ENCODE results near the gene GPR61. TPM values are rescaled to one million over a fixed set of nuclear protein-coding genes. Genes with fewer than 3 reads are reported as not detected.

The GPR61 gene, protein sequence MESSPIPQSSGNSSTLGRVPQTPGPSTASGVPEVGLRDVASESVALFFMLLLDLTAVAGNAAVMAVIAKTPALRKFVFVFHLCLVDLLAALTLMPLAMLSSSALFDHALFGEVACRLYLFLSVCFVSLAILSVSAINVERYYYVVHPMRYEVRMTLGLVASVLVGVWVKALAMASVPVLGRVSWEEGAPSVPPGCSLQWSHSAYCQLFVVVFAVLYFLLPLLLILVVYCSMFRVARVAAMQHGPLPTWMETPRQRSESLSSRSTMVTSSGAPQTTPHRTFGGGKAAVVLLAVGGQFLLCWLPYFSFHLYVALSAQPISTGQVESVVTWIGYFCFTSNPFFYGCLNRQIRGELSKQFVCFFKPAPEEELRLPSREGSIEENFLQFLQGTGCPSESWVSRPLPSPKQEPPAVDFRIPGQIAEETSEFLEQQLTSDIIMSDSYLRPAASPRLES
- total RNA-seq (2013) = 0.67 TPM
- under 1 TPM in 1 of 3 donors, not detected in 2; 0.28 TPM for polyA plus RNA-seq
- polyA minus RNA-seq = 0.96 TPM in 1 of 2 replicates, not detected in the other
- 0 to 2.0 (median 0.17) reads per million in 11 experiments for total RNA-seq

DNA sequence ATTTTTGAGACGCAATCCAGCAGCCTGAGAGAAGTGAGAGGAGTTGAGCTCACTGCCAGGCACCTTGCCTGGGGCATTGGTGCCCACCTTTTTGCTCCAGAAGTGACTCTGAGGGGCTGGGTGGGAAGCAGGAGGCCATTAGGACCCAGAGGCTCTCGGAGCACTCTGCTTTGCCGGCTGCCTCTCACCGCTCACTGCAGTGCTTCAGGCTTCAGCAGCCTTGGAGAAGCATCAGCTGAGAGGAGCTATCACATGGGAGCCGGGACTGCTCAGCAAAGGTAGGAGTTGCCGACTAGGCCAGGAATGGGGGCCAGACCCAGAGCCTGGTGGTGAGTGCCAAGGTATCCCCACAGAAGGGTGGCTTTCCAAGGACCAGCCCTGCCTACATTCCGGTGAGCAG lies at the start of gene GPR61:
TSS of gene GPR61 (plus strand) at position 197 of the 400 bp plus-strand sequence. CDS start 3,151 bp downstream, outside the sequence.
- H3K27ac Mint-ChIP-seq = peak within 1 kb of the TSS in 1 of 7 donors; percentile 18
- TF ChIP-seq, protein P1, sequence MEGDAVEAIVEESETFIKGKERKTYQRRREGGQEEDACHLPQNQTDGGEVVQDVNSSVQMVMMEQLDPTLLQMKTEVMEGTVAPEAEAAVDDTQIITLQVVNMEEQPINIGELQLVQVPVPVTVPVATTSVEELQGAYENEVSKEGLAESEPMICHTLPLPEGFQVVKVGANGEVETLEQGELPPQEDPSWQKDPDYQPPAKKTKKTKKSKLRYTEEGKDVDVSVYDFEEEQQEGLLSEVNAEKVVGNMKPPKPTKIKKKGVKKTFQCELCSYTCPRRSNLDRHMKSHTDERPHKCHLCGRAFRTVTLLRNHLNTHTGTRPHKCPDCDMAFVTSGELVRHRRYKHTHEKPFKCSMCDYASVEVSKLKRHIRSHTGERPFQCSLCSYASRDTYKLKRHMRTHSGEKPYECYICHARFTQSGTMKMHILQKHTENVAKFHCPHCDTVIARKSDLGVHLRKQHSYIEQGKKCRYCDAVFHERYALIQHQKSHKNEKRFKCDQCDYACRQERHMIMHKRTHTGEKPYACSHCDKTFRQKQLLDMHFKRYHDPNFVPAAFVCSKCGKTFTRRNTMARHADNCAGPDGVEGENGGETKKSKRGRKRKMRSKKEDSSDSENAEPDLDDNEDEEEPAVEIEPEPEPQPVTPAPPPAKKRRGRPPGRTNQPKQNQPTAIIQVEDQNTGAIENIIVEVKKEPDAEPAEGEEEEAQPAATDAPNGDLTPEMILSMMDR (IDR thresholded peaks at IDR 0.05) = no peak
- DNase-seq = no peak
- Histone ChIP-seq H4K20me1 (ENCODE audit: insufficient read depth, low read length) (no peaks in the 10 kb centered on the region), H3K36me3 (replicated peaks in 1 of 2; ENCODE audit: control insufficient read depth in 1 of 2, insufficient read depth in 2 of 2, low read length in 2 of 2) (no peaks in the 10 kb centered on the region), H3K9ac (ENCODE audit: insufficient read depth, low read length, poor library complexity, severe bottlenecking) (no peak within 1 kb of the TSS), H3K79me2 (ENCODE audit: insufficient read depth, low read length) (no peaks in the 10 kb centered on the region), H3K4me1 (ENCODE audit: control insufficient read depth in 1 of 2, insufficient read depth in 2 of 2, low read length in 2 of 2) (no peaks in the 10 kb centered on the region), H3K27ac (ENCODE audit: low read depth in 1 of 2, low read length in 2 of 2) (no peak within 1 kb of the TSS), H3K27me3 (ENCODE audit: control insufficient read depth in 2 of 2, insufficient read depth in 2 of 2, low read length in 2 of 2) (no peaks in the 10 kb centered on the region), H3K9me3 (replicated peaks in 1 of 2; ENCODE audit: control insufficient read depth in 1 of 2, insufficient read depth in 1 of 2, low read length in 2 of 2) (no peaks in the 10 kb centered on the region), H3K4me2 (replicated peaks; ENCODE audit: extremely low read depth, low read length, poor library complexity, severe bottlenecking) (no peak within 1 kb of the TSS), H3K4me3 (replicated peaks in 1 of 3; ENCODE audit: low read depth in 2 of 3, low read length in 3 of 3) (no peak within 1 kb of the TSS), H2AFZ (ENCODE audit: insufficient read depth, low read depth, low read length, poor library complexity, severe bottlenecking) (no peak within 1 kb of the TSS)
- WGBS (ENCODE audit: insufficient coverage) = 67% methylated on average over 5 of the region's 7 CpGs
- peaks cover 0 to 2% (median 0%) of the 10 kb centered on the region in 7 donors for H3K9me3 Mint-ChIP-seq
- intact Hi-C loops (cut with micrococcal nuclease) = loop anchor here in 1 of 2 donors (10.0 kb wide), 2 partner anchors 265 to 445 kb away; partner anchors contain the start of gene AHCYL1
- H3K4me1 Mint-ChIP-seq = no peaks in the 10 kb centered on the region
- H3K27me3 Mint-ChIP-seq (ENCODE audit: low read depth in 3 of 3) = peaks cover 0 to 4% (median 2%) of the 10 kb centered on the region in 3 donors
- no peaks in the 10 kb centered on the region for H3K36me3 Mint-ChIP-seq
- H3K4me3 Mint-ChIP-seq = no peak within 1 kb of the TSS

DNA sequence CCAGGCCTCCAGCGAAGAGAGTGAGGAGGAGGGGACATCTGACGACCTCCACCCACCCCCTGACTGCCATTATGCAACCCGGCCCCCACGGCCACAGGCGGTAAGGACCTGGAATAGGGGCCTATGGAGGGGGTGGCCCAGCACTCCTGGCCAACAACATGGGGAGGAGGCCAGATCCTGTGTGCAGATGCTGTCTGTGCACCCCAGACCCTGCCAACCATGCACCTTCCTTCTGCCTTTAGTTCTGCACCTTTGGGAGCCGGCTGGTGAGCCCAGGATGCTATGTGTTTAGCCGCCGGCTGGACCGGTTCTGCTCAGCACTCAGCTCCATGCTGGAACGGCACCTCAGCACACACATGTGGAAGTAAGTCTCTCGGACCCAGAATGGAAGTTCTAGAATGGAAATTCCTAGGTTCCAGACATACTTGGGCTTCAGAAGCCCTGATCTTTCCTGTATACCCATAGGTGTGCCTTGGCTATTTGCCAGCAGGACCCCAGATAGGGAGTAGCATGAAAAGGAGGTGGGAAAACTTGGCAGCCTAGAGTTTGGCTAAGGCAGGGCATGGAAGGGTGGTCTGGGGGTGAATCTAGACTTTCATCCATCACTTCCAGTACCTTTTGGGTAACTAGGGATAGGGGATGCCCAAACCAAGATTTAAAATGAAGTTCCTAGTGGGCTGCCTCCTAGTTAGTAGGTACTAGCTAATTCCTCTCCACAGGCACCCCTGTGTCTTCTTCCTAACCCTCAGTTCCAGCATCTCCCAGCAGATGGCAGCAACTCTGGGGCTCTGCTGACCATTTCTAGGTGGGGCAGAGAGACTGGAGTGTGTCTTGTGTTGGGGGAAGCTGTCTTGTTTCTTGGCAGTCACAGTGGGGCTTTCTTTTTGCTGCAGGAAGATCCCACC lies 49.4 kb upstream of the GPR61 start:
- Histone ChIP-seq H3K4me2 (replicated peaks; ENCODE audit: extremely low read depth, low read length, poor library complexity, severe bottlenecking) (no peak overlapping the region), H3K9me3 (replicated peaks in 1 of 2; ENCODE audit: control insufficient read depth in 1 of 2, insufficient read depth in 1 of 2, low read length in 2 of 2) (no peaks in the 10 kb centered on the region), H3K4me1 (ENCODE audit: control insufficient read depth in 1 of 2, insufficient read depth in 2 of 2, low read length in 2 of 2) (peaks cover 12 to 17% of the 10 kb centered on the region in 2 donors), H3K27me3 (ENCODE audit: control insufficient read depth in 2 of 2, insufficient read depth in 2 of 2, low read length in 2 of 2) (no peaks in the 10 kb centered on the region), H3K36me3 (replicated peaks in 1 of 2; ENCODE audit: control insufficient read depth in 1 of 2, insufficient read depth in 2 of 2, low read length in 2 of 2) (peaks cover 0 to 4% of the 10 kb centered on the region in 2 donors), H2AFZ (ENCODE audit: insufficient read depth, low read depth, low read length, poor library complexity, severe bottlenecking) (no peak overlapping the region), H3K27ac (ENCODE audit: low read depth in 1 of 2, low read length in 2 of 2) (no peak overlapping the region), H3K79me2 (ENCODE audit: insufficient read depth, low read length) (peaks cover 14% of the 10 kb centered on the region), H3K9ac (ENCODE audit: insufficient read depth, low read length, poor library complexity, severe bottlenecking) (no peak overlapping the region), H3K4me3 (replicated peaks in 1 of 3; ENCODE audit: low read depth in 2 of 3, low read length in 3 of 3) (no peak overlapping the region), H4K20me1 (ENCODE audit: insufficient read depth, low read length) (peaks cover 8% of the 10 kb centered on the region)
- Mint-ChIP-seq H3K36me3 (peaks cover 16 to 20% of the 10 kb centered on the region in 2 donors), H3K27ac (peak overlapping the region in 1 of 7 donors; percentile 46), H3K9me3 (no peaks in the 10 kb centered on the region), H3K4me1 (peaks cover 21% of the 10 kb centered on the region), H3K4me3 (no peak overlapping the region), H3K27me3 (ENCODE audit: low read depth in 3 of 3) (peaks cover 0 to 5% (median 0%) of the 10 kb centered on the region in 3 donors)
- TF ChIP-seq, protein P1 (IDR thresholded peaks at IDR 0.05) = peak; percentile 79
- DNase-seq = peak; percentile 50 to 64 (median 61)
- intact Hi-C loops (cut with micrococcal nuclease) = loop anchor here in 1 of 2 donors (2.0 kb wide), 1 partner anchor 43 kb away; no protein-coding TSS in a partner anchor
- WGBS (ENCODE audit: insufficient coverage) = 93% methylated on average over 6 of the region's 11 CpGs

Data from CD14-positive monocyte (primary cell).